Cerebellar cortex (tissue), 1 donor: ENCODE results near the gene TNS1.

Experiments used
- DNase-seq: peaks from one replicate; pipeline ENCODE4 v3.0.0-alpha.2; 2015; ENCODE audit warnings: low spot score

Gene TNS1

DNA sequence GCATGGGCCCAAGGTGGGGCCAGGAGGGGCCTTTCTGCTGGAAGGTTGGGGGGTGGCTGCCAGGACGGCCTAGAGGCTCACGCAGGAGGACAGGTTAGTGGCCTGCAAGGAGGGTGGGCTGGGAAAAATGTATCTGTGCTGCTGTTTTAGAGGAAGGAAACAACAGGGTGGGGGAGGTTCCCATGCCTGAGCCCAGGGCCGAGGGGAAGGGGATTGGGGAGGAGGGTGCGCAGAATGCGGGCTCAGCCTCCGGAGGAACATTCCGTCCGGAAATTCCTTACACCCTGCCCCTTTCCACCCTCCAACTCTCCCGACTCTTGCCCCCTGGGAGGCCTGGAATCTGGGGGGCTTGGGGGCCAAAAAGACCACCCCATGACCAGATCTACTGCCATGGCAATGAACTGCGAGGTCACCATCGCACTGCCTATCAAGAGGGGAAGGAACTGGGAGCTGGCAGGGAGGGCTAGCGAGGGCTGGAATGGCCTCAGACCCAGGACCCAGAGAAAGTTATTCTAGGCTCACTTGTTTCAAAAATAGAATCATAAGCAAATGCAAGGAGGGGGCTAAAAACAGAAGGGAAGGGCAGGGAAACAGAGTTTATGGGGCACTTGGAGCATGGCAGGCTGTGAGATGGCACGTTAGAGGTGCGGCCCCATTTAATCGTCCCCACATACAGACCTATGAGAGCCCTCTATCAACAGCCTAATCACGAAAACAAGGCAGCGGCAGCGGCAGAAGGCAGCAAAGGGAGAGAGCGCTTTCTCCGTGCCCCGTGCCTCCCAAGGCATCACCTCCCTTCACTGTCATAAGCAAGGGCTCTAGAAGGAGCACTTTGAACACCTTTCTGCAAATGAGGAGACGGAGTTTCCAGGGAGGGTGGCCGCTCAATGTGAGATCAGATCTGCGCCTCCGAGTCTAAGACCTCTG lies 90.4 kb downstream of the TNS1 start:
- no peak for DNase-seq

GRCh38 chr2:217911283-217912097 lies 91.3 kb downstream of the TNS1 start:
- no peak for DNase-seq

- DNase-seq = no peak
Measured at GRCh38 chr2:217910875-217911212, 92.0 kb downstream of the TNS1 start.

DNA sequence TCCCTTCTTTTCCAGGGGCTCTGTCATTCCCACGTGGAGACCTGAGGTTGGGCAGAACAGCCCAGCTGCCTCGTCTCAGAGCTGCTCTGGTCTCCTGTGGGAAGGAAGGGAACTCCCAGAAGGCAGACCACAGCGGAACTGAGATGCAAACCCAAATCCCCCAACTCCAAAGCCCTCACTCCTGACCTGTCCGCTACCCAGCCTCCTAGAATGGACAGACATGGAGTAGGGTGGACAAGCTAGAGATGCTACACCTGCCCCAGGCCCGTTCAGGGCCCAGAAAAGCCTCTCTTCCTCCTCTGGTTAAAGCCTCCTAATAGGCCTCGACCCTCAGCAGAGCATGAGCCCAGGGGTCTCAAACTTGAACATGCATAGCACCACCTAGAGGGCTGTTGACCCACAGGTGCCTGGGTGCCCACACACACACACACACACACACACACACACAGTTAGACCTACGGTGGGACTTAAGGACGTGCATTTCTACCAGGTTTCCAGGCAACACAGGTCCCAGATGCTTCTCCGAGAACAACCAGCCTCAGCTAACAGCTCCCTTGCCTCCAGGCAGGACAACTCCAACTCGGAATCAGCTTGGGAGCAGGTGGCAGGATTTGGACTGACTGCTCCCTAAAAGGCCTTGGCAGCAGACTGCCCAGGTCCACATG lies 93.5 kb downstream of the TNS1 start:
- DNase-seq = peak; percentile 28

GRCh38 chr2:217908544-217908943 lies 94.3 kb downstream of the TNS1 start:
- DNase-seq = no peak

DNA sequence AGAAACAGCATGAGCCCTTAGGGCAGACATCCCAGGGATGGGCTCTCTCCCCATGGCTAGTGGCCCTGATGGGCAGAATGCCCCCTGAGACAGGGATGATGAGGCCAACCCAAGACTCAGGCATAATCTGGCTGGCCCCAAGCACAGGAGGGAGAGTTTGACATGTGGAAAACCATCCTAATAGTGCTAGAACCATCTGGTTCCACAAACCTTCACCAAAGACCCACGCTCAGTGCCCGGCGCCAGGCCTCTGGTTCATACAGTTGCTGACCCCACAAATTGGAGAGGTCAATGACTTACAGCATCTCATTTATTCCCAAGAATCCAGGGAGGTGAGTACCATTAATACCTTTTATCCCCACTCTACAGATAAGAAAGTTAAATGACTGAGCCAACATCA lies 95.5 kb downstream of the TNS1 start:
- DNase-seq = no peak

DNA sequence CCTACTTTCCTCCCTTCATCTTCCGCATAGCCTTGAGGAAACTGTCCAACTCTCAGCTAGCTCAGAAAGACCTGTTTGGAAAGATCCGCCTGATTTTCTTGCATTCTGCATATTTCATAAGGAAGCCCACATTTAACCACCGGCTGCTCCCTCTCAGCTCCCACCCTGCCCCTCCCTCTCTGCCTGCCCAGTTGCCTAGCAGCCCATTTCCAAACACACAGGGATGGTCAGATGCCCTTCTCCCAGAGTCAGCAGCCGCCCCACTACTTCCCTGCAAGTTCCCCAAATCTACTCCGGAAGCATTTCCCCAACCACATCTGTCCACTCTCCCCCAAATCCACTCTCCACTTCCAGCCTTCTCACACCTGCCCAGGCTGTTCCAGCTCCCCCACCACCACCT lies 96.0 kb downstream of the TNS1 start:
- no peak for DNase-seq

DNA sequence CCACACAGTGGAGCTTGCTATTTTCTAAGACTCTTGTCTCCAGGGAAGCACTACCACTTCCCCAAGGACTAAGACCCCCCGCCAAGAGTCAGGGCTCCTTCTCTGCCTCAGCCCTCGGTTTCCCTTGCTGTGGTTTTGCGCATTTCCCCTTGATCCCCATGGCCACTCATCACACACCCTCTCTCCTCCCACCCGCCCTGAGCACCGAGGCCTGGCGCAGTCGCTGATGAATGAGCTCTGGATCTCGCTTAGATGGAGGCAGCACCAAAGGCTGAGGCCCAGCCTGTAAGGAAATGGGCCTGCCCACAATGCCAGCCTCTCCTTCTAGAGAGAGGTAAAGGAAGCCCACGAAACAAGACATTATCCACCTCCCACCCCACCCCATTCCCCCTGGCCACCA lies 96.9 kb downstream of the TNS1 start:
- no peak for DNase-seq

GRCh38 chr2:217905395-217905794 lies 97.4 kb downstream of the TNS1 start:
- no peak for DNase-seq

DNA sequence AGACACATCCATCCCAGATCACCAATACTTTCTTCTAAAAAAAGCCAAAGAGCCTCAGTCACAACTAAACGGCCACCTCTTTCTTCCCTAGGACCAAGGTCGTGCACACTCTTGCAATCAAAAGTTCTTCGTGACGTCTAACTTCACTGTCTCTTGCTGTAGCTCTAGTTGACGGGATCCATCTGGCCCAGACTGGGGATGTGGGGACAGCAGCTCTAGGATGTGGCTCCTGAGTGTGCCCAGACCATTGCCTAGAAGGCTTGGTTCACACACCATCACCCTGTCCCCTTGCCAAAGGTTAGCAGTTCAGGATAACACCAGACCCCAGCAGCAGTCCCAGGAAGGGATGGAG lies 98.2 kb downstream of the TNS1 start:
- no peak for DNase-seq

DNA sequence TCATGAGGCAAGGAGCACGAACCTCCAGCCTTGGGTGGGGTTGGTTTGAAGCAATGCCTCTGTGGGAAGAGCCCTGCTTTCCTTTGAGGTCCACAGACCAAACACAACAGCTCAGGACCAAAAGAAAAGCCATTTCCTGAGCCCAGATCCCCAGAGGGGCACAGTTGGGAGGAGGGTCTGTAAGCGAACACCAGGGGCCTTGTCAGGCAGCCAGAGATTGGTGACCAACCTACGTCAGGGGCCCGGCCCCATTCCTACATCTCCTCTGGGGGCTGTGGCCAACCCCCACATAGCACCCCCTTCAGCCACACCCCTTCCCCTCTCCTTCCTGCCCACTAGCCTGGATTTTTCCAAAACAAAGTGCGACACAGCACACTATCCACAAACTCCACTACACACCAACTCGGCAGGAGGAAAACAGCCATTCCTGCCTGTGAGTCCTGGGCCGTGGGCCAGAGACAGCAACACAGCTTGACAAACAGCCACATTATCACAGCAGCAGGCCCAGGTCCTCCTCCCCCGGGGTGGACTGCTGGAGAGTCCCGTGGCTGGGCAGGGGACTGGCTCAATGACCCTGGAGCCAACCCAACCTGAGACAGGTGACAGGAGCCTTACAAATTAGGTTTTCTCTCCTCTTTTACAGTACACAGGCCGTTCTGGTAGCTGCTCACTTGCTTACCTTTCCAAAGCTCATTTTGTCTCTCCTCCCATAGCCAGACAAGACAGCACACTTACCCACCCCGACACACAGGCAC lies 98.8 kb downstream of the TNS1 start:
- DNase-seq = no peak

DNA sequence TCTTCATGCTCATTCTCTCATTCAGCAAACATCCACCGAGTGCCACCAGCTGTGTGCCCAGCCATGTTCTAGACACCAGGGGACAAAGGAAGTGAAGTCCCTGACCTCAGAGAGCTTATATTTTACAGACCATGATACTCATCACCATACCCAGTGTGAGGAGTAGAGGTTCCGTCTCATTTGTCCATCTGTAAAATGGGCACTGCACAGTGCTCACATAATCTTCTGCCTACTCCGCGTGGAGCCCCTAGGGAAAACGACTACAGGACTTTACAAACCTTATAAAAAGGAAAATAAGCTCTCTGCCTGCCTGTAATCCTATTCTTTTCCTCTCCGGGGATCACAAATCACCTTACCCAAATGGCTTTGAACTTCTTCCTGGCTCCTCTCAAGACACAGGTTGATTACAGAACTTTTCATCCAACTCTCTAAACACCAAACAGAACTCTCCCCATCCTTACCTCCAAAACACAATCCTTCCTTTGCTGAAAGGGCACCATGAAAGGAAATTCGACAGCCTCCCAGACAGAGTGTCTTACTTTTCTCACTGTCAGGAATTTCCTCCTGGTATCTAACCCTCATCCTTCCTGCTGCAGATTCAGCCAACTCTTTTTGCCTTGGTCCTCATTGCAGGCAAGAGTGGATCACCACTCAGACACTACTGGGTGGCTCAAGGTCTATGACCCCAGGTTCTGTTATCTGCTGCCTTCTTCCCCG lies 99.5 kb downstream of the TNS1 start:
- DNase-seq = no peak

GRCh38 chr2:217902379-217903141 lies 100.2 kb downstream of the TNS1 start:
- DNase-seq = no peak

- no peak for DNase-seq
Measured at GRCh38 chr2:217901835-217902378, 100.9 kb downstream of the TNS1 start.

- DNase-seq = no peak
Measured at GRCh38 chr2:217901400-217901799, 101.4 kb downstream of the TNS1 start.

DNA sequence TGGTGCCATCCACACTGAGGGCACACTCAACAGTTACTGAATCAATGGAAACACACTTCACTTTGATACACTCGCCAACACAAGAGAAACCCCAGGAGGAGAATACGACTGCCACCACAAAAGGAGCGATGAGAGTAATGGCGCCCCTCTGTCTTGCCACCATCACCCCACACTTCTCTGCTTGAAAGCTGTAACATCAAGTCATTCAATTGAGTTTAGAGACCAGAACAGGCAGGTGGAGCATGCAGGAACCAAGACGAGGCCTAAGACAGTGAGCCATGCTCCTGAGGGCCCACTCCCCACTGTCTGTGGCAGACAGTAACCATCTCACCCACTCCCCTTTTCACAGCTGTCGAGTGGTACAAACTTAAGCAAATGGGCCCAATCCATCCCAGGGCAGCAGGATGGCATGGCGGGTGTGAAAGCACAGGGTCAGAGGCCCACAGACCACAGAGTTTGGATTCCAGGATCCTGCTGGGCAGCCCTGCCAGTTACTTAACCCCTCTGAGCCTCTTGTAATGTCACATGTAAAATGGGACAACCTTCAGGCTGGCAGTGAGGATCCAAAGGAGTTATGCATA lies 101.9 kb downstream of the TNS1 start:
- DNase-seq = no peak

- no peak for DNase-seq
Measured at GRCh38 chr2:217900010-217900779, 102.6 kb downstream of the TNS1 start.

GRCh38 chr2:217899231-217900009 lies 103.4 kb downstream of the TNS1 start:
- DNase-seq = peak; percentile 24
